ENCODE measurements around the gene WFS1. TPM values are rescaled to one million over a fixed set of nuclear protein-coding genes. Genes with fewer than 3 reads are reported as not detected.

The WFS1 gene
- total and polyA plus RNA-seq, 2 of the 13 experiments (the other 11 are each of a cell fraction or from before 2014, with no cell fraction given) = 39.1 to 42.2 TPM

DNA sequence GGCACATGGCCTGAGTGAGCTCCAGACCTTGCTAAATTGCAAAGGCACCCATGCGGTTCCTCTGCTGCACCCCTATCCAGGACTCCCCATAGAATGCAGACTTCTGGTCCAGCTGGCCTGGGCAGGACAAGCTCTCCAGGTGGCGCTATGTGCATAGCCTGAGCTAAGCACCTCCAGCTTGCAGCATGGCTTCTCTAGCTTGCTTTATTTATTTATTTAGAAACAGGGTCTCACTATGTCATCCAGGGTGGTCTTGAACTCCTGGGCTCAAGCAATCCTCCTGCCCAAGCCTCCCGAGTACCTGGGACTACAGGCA lies 5.5 kb upstream of the WFS1 start (continued):
- TF ChIP-seq ZBTB33 (CRISPR knock-in tag; IDR thresholded peaks at IDR 0.05) (0 out of 2 replicates have a peak, but pooled peaks have one; percentile 9), ZZZ3 (CRISPR knock-in tag; IDR thresholded peaks at IDR 0.05; ENCODE audit: borderline replicate concordance) (no peak), ATAD3A (CRISPR knock-in tag; IDR thresholded peaks at IDR 0.05) (no peak), ZNF34 (CRISPR knock-in tag; IDR thresholded peaks at IDR 0.05; ENCODE audit: borderline replicate concordance) (no peak), ZFX (CRISPR knock-in tag; IDR thresholded peaks at IDR 0.05; ENCODE audit: low read depth) (no peak), SIX1 (CRISPR knock-in tag; IDR thresholded peaks at IDR 0.05; ENCODE audit: borderline replicate concordance) (no peak), ZNF12 (CRISPR knock-in tag; IDR thresholded peaks at IDR 0.05) (no peak), HNF4A (CRISPR knock-in tag; IDR thresholded peaks at IDR 0.05) (no peak), MXD1 (CRISPR knock-in tag; IDR thresholded peaks at IDR 0.05) (0 out of 2 replicates have a peak, but pooled peaks have one; percentile 40), NR1H2 (CRISPR knock-in tag; IDR thresholded peaks at IDR 0.05; ENCODE audit: borderline replicate concordance, low read depth) (no peak), ZNF839 (CRISPR knock-in tag; IDR thresholded peaks at IDR 0.05; ENCODE audit: borderline replicate concordance) (no peak), ZNF501 (CRISPR knock-in tag; IDR thresholded peaks at IDR 0.05) (0 out of 2 replicates have a peak, but pooled peaks have one; percentile 44), GATAD2A (CRISPR knock-in tag; IDR thresholded peaks at IDR 0.05) (0 out of 2 replicates have a peak, but pooled peaks have one; percentile 28), XRCC5 (optimal IDR thresholded peaks at IDR 0.05; ENCODE audit: low read length) (peak; percentile 61), CCDC6 (CRISPR knock-in tag; IDR thresholded peaks at IDR 0.05) (0 out of 2 replicates have a peak, but pooled peaks have one; percentile 18), CTCF (CRISPR knock-in tag; IDR thresholded peaks at IDR 0.05) (peak; percentile 96), TSC22D2 (CRISPR knock-in tag; IDR thresholded peaks at IDR 0.05; ENCODE audit: borderline replicate concordance) (peak; percentile 50; the same call in 1 of the 2 replicates), ZNF576 (CRISPR knock-in tag; IDR thresholded peaks at IDR 0.05) (0 out of 2 replicates have a peak, but pooled peaks have one; percentile 68), MEIS1 (CRISPR knock-in tag; IDR thresholded peaks at IDR 0.05; ENCODE audit: borderline replicate concordance) (no peak)
- TF ChIP-seq, protein P1, sequence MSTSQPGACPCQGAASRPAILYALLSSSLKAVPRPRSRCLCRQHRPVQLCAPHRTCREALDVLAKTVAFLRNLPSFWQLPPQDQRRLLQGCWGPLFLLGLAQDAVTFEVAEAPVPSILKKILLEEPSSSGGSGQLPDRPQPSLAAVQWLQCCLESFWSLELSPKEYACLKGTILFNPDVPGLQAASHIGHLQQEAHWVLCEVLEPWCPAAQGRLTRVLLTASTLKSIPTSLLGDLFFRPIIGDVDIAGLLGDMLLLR (CRISPR knock-in tag; IDR thresholded peaks at IDR 0.05) = 0 out of 2 replicates have a peak, but pooled peaks have one; percentile 26
- TF ChIP-seq, protein P2, sequence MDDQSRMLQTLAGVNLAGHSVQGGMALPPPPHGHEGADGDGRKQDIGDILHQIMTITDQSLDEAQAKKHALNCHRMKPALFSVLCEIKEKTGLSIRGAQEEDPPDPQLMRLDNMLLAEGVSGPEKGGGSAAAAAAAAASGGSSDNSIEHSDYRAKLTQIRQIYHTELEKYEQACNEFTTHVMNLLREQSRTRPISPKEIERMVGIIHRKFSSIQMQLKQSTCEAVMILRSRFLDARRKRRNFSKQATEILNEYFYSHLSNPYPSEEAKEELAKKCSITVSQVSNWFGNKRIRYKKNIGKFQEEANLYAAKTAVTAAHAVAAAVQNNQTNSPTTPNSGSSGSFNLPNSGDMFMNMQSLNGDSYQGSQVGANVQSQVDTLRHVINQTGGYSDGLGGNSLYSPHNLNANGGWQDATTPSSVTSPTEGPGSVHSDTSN (CRISPR knock-in tag; IDR thresholded peaks at IDR 0.05; ENCODE audit: borderline replicate concordance) = no peak
- TF ChIP-seq, protein P3, sequence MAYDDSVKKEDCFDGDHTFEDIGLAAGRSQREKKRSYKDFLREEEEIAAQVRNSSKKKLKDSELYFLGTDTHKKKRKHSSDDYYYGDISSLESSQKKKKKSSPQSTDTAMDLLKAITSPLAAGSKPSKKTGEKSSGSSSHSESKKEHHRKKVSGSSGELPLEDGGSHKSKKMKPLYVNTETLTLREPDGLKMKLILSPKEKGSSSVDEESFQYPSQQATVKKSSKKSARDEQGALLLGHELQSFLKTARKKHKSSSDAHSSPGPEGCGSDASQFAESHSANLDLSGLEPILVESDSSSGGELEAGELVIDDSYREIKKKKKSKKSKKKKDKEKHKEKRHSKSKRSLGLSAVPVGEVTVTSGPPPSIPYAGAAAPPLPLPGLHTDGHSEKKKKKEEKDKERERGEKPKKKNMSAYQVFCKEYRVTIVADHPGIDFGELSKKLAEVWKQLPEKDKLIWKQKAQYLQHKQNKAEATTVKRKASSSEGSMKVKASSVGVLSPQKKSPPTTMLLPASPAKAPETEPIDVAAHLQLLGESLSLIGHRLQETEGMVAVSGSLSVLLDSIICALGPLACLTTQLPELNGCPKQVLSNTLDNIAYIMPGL (CRISPR knock-in tag; IDR thresholded peaks at IDR 0.05; ENCODE audit: borderline replicate concordance in 1 of 2, low read depth in 1 of 2) = peak; percentile 42 to 52; a peak in 2 of 4 replicates
